Ishikawa (cell line): ENCODE measurements around the gene SLC25A14.

Experiments
- NFIC ChIP-seq: IDR thresholded peaks from 2 replicates; pipeline ENCODE4 v1.6.1; 2012
- RAD21 ChIP-seq: IDR thresholded peaks from 2 replicates; pipeline ENCODE4 v1.6.1; 2012; ENCODE audit warnings: low read depth
- TAF1 ChIP-seq: IDR thresholded peaks from 2 replicates; pipeline ENCODE4 v1.6.1; 2012; ENCODE audit warnings: low read depth, mild to moderate bottlenecking
- TCF12 ChIP-seq: IDR thresholded peaks from 2 replicates; pipeline ENCODE4 v1.6.1; 2012; ENCODE audit warnings: low read depth
- TEAD4 ChIP-seq: IDR thresholded peaks from 2 replicates; pipeline ENCODE4 v1.6.1; 2012
- YY1 ChIP-seq: IDR thresholded peaks from 2 replicates; pipeline ENCODE4 v1.6.1; 2012; ENCODE audit warnings: low read depth

DNA sequence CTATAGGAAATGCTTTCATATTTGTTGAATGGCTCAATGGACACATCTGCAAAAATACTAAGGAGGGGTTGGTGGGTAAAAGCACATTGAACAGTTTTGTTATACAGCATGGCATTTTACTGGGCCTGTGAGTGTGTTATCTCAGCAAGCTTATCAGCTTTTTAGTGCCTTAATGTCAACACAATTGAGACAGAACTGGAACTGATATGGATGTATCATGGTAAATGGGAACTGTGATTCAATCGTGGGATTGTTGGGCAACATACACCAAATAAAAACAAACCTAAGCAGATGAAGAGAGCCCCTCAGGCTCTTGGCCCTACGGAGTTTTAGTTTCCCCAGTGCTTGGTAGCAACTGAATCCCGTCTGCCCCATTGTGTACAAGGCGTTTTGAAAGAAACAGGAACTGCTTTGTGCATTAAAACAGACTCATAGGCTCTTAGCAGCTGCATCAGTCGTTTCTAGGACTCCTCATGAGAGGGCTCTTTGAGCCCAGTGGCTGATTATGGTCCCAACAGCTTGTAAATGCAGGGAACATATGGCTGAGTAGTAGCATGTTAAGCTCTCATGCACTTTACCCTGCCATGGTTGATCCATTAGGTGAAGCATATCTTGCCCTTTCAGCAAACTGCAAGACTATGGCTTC is 38.4 kb downstream of the SLC25A14 start:
- no peak for TF ChIP-seq NFIC
- TF ChIP-seq RAD21: no peak
- TF ChIP-seq TCF12: no peak
- TF ChIP-seq TAF1: no peak
- TF ChIP-seq TEAD4: no peak
- no peak for TF ChIP-seq YY1
